RWPE1 (cell line): Measurements from ENCODE around the gene MED7.

ENCODE experiments used
- CTCF ChIA-PET: fragments of 350-600 bp; sonication (Branson Sonifier 250); formaldehyde crosslinking; extraction: SDS; loops from one replicate; lab custom pipeline; 2021; lab: Yijun Ruan, JAX
- POLR2A ChIA-PET: fragments of 400-600 bp; formaldehyde crosslinking; extraction: SDS; loops from one replicate; lab custom pipeline; 2020; ENCODE audit warnings: antibody characterized with exemption; ENCODE audit not compliant: low non-redundant PET; lab: Yijun Ruan, JAX
- DNase-seq: peaks from one replicate; pipeline ENCODE4 v3.0.0; 2012; ENCODE audit warnings: low spot score
- H3K27ac ChIP-seq: fragments of 450-650 bp; 2 replicates; pipeline ENCODE4 v1.5.1; 2017
- CTCF ChIP-seq: fragments of 450-650 bp; conservative IDR thresholded peaks from 2 replicates; pipeline ENCODE4 v1.5.1; 2017; ENCODE audit warnings: low read depth, mild to moderate bottlenecking

MED7 gene

GRCh38 chr5:157172403-157172802, 29.7 kb upstream of the MED7 start:
- ChIA-PET CTCF (no interaction called here), POLR2A (no interaction called here)
- TF ChIP-seq CTCF: no peak
- no peak for DNase-seq
- no peak overlapping the region for H3K27ac ChIP-seq

GRCh38 chr5:157168286-157168685, 25.6 kb upstream of the MED7 start:
- H3K27ac ChIP-seq: no peak overlapping the region
- ChIA-PET CTCF (no interaction called here), POLR2A (no interaction called here)
- DNase-seq: no peak
- no peak for TF ChIP-seq CTCF

GRCh38 chr5:157167214-157167621, 24.6 kb upstream of the MED7 start:
- no peak for DNase-seq
- no peak overlapping the region for H3K27ac ChIP-seq
- ChIA-PET CTCF (interaction anchor here (0.7 kb wide), 1 partner anchor 86 kb away, joined by 4 read pairs; no protein-coding TSS in a partner anchor), POLR2A (no interaction called here)
- no peak for TF ChIP-seq CTCF

- TF ChIP-seq CTCF: no peak
- no peak within 1 kb of the TSS for H3K27ac ChIP-seq
- no peak for DNase-seq
- POLR2A ChIA-PET: no interaction called here
- CTCF ChIA-PET: no interaction called here
Measured at GRCh38 chr5:157166214-157167213, 23.8 kb upstream of the MED7 start, which contains the start of gene GARIN3. Gene GARIN3 (minus strand): TSS chr5:157166264. CDS start chr5:157166168, 96 bp downstream.

- ChIA-PET POLR2A (no interaction called here), CTCF (no interaction called here)
- no peak for DNase-seq
- TF ChIP-seq CTCF: no peak
- no peak overlapping the region for H3K27ac ChIP-seq
Measured at GRCh38 chr5:157165668-157166067, 23.0 kb upstream of the MED7 start.

- TF ChIP-seq CTCF: no peak
- ChIA-PET POLR2A (no interaction called here), CTCF (no interaction called here)
- no peak overlapping the region for H3K27ac ChIP-seq
- no peak for DNase-seq
Measured at GRCh38 chr5:157165261-157165660, 22.6 kb upstream of the MED7 start.
